Neural progenitor cell (in vitro differentiated cells): ENCODE data around the gene PEAR1.

Experiments
- CTCF ChIP-seq: fragments of 200-600 bp; sonication (generic); IDR thresholded peaks from 2 replicates; pipeline ENCODE4 v1.5.1; 2017; ENCODE audit warnings: antibody characterized with exemption, mild to moderate bottlenecking
- EZH2 ChIP-seq: fragments of 200-600 bp; sonication (generic); IDR thresholded peaks from 2 replicates; pipeline ENCODE4 v1.6.1; 2017; ENCODE audit warnings: antibody characterized with exemption, mild to moderate bottlenecking, moderate library complexity
- EZH2phosphoT487 ChIP-seq: fragments of 200-600 bp; sonication (generic); IDR thresholded peaks from 2 replicates; pipeline ENCODE4 v1.6.1; 2017; ENCODE audit warnings: antibody characterized with exemption

- TF ChIP-seq CTCF (peak; percentile 93), EZH2phosphoT487 (no peak), EZH2 (peak; percentile 15)
These were observed 1.1 kb upstream of the PEAR1 start for GRCh38 chr1:156892190-156893047.
